ENCODE results near the gene CIAO2A.

Gene CIAO2A

DNA sequence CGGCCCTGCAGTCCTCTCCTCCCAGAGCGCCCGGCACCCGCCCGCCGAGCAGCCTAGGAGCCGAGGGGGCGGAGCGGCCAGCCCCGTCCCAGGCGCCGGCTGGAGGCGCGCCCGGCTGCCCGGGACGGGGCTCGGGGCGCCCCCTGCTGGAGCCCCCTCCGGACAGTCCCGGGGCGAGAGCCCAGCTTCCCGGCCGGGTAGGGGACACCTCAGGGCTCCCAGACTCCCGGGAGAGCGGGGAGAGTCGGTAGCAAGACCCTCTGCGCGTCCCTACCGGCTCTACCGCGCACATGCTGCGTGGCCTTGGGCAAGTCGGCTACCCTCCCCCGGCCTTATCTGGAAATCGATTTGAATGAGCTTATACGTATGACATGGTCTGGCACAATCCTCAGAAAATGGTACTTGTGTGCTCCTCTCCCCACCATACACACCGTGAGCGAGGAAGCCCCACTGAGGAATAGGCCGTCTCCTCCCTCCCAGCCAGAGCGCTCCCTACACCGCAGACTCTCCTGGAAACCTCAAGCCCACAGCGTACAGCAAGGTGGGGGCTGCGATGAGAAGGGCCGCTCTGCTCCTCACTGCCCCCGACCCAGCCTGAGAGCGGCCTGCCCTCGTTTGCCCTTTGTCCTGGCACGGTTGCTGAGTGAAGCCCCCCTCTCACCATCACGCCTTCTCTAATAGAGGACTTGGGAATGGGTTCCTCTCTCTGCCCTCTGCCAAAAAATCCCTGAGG lies 47.1 kb downstream of the CIAO2A start, which contains the start of gene DAPK2:
DAPK2 (minus strand) TSS at position 65 of the 733 bp plus-strand sequence. CDS start 6,224 bp downstream, outside the sequence.
- no peak for DNase-seq (ENCODE audit: low read depth, low spot score)
- ChIA-PET POLR2A (no interaction called here), CTCF (interaction anchor here (0.7 to 13.8 kb wide), 70 partner anchors 9 to 580 kb away, joined by 3 to 129 read pairs (median 4); no protein-coding TSS in a partner anchor)

GRCh38 chr15:64045774-64046420 lies 47.7 kb downstream of the CIAO2A start:
- no peak for TF ChIP-seq CTCF (IDR thresholded peaks at IDR 0.05; ENCODE audit: insufficient read depth, low read length, missing control alignments)
- no peak for DNase-seq (ENCODE audit: low read depth, low spot score)
- POLR2A ChIA-PET = no interaction called here
- CTCF ChIA-PET = interaction anchor here (0.7 to 13.8 kb wide), 58 partner anchors 8 to 579 kb away, joined by 3 to 129 read pairs (median 4); no protein-coding TSS in a partner anchor
- H3K4me3 ChIP-seq (ENCODE audit: low read depth, low read length) = peak overlapping the region; percentile 60

More for the DNA sequence above, 47.1 kb downstream of the CIAO2A start, which contains the start of gene DAPK2:
- H3K4me3 ChIP-seq (ENCODE audit: low read depth, low read length) = peak within 1 kb of the TSS; percentile 60
- TF ChIP-seq CTCF (IDR thresholded peaks at IDR 0.05; ENCODE audit: insufficient read depth, low read length, missing control alignments) = peak; percentile 71

- TF ChIP-seq CTCF (IDR thresholded peaks at IDR 0.05; ENCODE audit: insufficient read depth, low read length, missing control alignments) = no peak
- no peak overlapping the region for H3K4me3 ChIP-seq (ENCODE audit: low read depth, low read length)
- ChIA-PET CTCF (interaction anchor here (0.6 to 13.8 kb wide), 18 partner anchors 9 to 435 kb away, joined by 3 to 129 read pairs (median 6); no protein-coding TSS in a partner anchor), POLR2A (no interaction called here)
- DNase-seq (ENCODE audit: low read depth, low spot score) = no peak
Observed at GRCh38 chr15:64045101-64045435, 48.6 kb downstream of the CIAO2A start.

- no peak for DNase-seq (ENCODE audit: low read depth, low spot score)
- no peak for TF ChIP-seq CTCF (IDR thresholded peaks at IDR 0.05; ENCODE audit: insufficient read depth, low read length, missing control alignments)
- ChIA-PET POLR2A (no interaction called here), CTCF (interaction anchor here (0.6 to 13.8 kb wide), 11 partner anchors 9 to 435 kb away, joined by 3 to 129 read pairs (median 3); no protein-coding TSS in a partner anchor)
- H3K4me3 ChIP-seq (ENCODE audit: low read depth, low read length) = no peak overlapping the region
Observed at GRCh38 chr15:64044300-64045100, 49.1 kb downstream of the CIAO2A start.

DNA sequence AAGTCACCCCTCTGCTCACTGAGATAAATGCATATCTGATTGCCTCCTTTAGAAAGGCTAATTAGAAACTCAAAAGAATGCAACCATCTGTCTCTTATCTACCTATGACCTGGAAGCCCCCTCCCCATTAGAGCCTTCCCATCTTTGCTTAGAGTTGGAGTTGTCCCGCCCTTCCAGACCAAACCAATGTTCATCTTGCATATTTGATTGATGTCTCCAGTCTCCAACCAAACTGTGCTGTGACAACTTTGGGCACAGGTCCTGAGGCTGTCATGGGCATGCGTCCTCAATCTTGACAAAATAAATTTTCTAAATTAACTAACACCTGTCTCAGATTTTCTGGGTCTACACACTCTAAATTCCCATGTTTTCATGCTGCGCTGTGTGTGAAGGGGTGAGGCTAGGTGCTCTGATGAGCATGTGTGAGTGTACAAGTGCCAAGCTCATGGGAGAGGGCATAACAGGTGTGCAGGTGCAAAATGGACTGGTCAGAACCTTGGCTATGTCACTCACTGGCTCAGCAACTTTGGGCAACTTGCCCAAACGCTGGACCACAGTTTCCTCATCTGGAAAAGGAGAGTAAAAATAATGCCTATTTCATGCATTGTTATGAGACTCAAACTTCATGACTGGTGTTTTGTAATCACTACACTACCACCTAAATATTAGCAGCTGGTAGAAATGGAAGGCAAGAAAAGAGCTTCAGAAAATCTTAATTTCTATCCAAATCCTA lies 54.6 kb downstream of the CIAO2A start:
- DNase-seq (ENCODE audit: low read depth, low spot score) = no peak
- CTCF ChIA-PET = interaction anchor here (1.0 to 4.9 kb wide), 3 partner anchors 8 to 96 kb away, joined by 3 to 24 read pairs (median 3); partner anchors contain the start of gene DAPK2
- no peak for TF ChIP-seq CTCF (IDR thresholded peaks at IDR 0.05; ENCODE audit: insufficient read depth, low read length, missing control alignments)
- POLR2A ChIA-PET = interaction anchor here (0.6 kb wide), 1 partner anchor 130 kb away, joined by 4 read pairs; no protein-coding TSS in a partner anchor
- H3K4me3 ChIP-seq (ENCODE audit: low read depth, low read length) = no peak overlapping the region
